DOHH2 (cell line): ENCODE data around the gene CLTC.
A peak's percentile ranks its signal among the peaks of the same experiment; 100 is the strongest.

ENCODE experiments used
- H3F3A ChIP-seq: fragments of 200-600 bp; sonication (generic), shearing (Covaris generic); 2 replicates; pipeline ENCODE4 v1.6.0; 2016; ENCODE audit warnings: antibody characterized with exemption, mild to moderate bottlenecking; ENCODE audit not compliant: control insufficient read depth, insufficient read depth
- H3K27ac ChIP-seq: fragments of 200-600 bp; sonication (generic); 2 replicates; pipeline ENCODE4 v1.5.1; 2014; ENCODE audit warnings: low read depth, mild to moderate bottlenecking, low read length, moderate library complexity
- H3K27me3 ChIP-seq: fragments of 200-600 bp; sonication (generic); 2 replicates; pipeline ENCODE4 v1.6.1; 2014; ENCODE audit warnings: mild to moderate bottlenecking, low read length, mixed read lengths; ENCODE audit not compliant: control insufficient read depth
- H3K36me3 ChIP-seq: fragments of 200-600 bp; sonication (generic); 2 replicates; pipeline ENCODE4 v1.6.1; 2014; ENCODE audit warnings: mild to moderate bottlenecking, low read length, moderate library complexity, mixed read lengths; ENCODE audit not compliant: control insufficient read depth
- H3K4me1 ChIP-seq: fragments of 200-600 bp; sonication (generic); 2 replicates; pipeline ENCODE4 v1.6.1; 2014; ENCODE audit warnings: mild to moderate bottlenecking, low read length, mixed read lengths; ENCODE audit not compliant: control insufficient read depth
- H3K4me2 ChIP-seq: fragments of 200-600 bp; sonication (generic); 2 replicates; pipeline ENCODE4 v1.6.0; 2014; ENCODE audit warnings: mild to moderate bottlenecking, low read length, moderate library complexity
- H3K4me3 ChIP-seq: fragments of 200-600 bp; sonication (generic); 2 replicates; pipeline ENCODE4 v1.5.1; 2014; ENCODE audit warnings: mild to moderate bottlenecking, low read length, mixed read lengths
- H3K79me2 ChIP-seq: fragments of 200-600 bp; sonication (generic); 2 replicates; pipeline ENCODE4 v1.6.1; 2014; ENCODE audit warnings: mild to moderate bottlenecking, low read length, mixed read lengths; ENCODE audit not compliant: control insufficient read depth
- H3K9me2 ChIP-seq: fragments of 200-600 bp; sonication (generic); replicated peaks from 2 replicates; pipeline ENCODE4 v1.6.1; 2014; ENCODE audit warnings: mild to moderate bottlenecking, low read length, mixed read lengths; ENCODE audit not compliant: control insufficient read depth
- H3K9me3 ChIP-seq: fragments of 200-600 bp; sonication (generic); 2 replicates; pipeline ENCODE4 v1.6.1; 2014; ENCODE audit warnings: antibody characterized with exemption, low read length, mixed read lengths; ENCODE audit not compliant: control insufficient read depth, insufficient read depth
- H4K20me1 ChIP-seq: fragments of 200-600 bp; sonication (generic); 2 replicates; pipeline ENCODE4 v1.6.0; 2014; ENCODE audit warnings: low read depth, mild to moderate bottlenecking, antibody characterized with exemption, low read length, moderate library complexity; ENCODE audit not compliant: control insufficient read depth, insufficient read depth
- CTCF ChIP-seq: fragments of 200-600 bp; sonication (generic); IDR thresholded peaks from one replicate; pipeline ENCODE4 v1.5.1; 2014; ENCODE audit warnings: antibody characterized with exemption, mild to moderate bottlenecking, low read depth, low read length; ENCODE audit not compliant: poor library complexity, severe bottlenecking
- EZH2phosphoT487 ChIP-seq: fragments of 200-600 bp; sonication (generic); IDR thresholded peaks from 2 replicates; pipeline ENCODE4 v1.6.1; 2017; ENCODE audit warnings: borderline replicate concordance, mild to moderate bottlenecking, antibody characterized with exemption, low read length, moderate library complexity, mixed read lengths

Gene CLTC

GRCh38 chr17:59621771-59622170, 2.1 kb downstream of the CLTC start:
- H3K4me3 ChIP-seq, result peak overlapping the region; percentile 97
- H3K27ac ChIP-seq, result peak overlapping the region; percentile 87
- H3F3A ChIP-seq, result peaks cover 22% of the 10 kb centered on the region
- H3K27me3 ChIP-seq, result no peaks in the 10 kb centered on the region
- H3K9me2 ChIP-seq, result no peaks in the 10 kb centered on the region
- no peak for TF ChIP-seq EZH2phosphoT487
- no peak for TF ChIP-seq CTCF
- H3K4me2 ChIP-seq, result peak overlapping the region; percentile 94
- H3K4me1 ChIP-seq, result peaks cover 68% of the 10 kb centered on the region
- H3K79me2 ChIP-seq, result peaks cover 96% of the 10 kb centered on the region
- H3K36me3 ChIP-seq, result peaks cover 60% of the 10 kb centered on the region
- H3K9me3 ChIP-seq, result no peaks in the 10 kb centered on the region
- H4K20me1 ChIP-seq, result peaks cover 33% of the 10 kb centered on the region

- TF ChIP-seq EZH2phosphoT487 (no peak), CTCF (no peak)
- Histone ChIP-seq H3K9me3 (no peaks in the 10 kb centered on the region), H3K79me2 (peaks cover 100% of the 10 kb centered on the region), H3K4me2 (peak overlapping the region; percentile 94), H3F3A (peaks cover 28% of the 10 kb centered on the region), H3K27ac (peak overlapping the region; percentile 87), H4K20me1 (peaks cover 44% of the 10 kb centered on the region), H3K36me3 (peaks cover 67% of the 10 kb centered on the region), H3K4me3 (peak overlapping the region; percentile 97), H3K9me2 (no peaks in the 10 kb centered on the region), H3K4me1 (peaks cover 70% of the 10 kb centered on the region), H3K27me3 (no peaks in the 10 kb centered on the region)
These were observed 3.5 kb downstream of the CLTC start for GRCh38 chr17:59623151-59623550.

GRCh38 chr17:59626756-59627155, 7.1 kb downstream of the CLTC start:
- H3K4me3 ChIP-seq, result peak overlapping the region; percentile 21
- H3K4me2 ChIP-seq, result peak overlapping the region; percentile 58
- no peaks in the 10 kb centered on the region for H3K9me2 ChIP-seq
- H4K20me1 ChIP-seq, result peaks cover 57% of the 10 kb centered on the region
- peak overlapping the region; percentile 52 for H3K27ac ChIP-seq
- peaks cover 14% of the 10 kb centered on the region for H3F3A ChIP-seq
- peaks cover 89% of the 10 kb centered on the region for H3K4me1 ChIP-seq
- H3K79me2 ChIP-seq, result peaks cover 100% of the 10 kb centered on the region
- H3K36me3 ChIP-seq, result peaks cover 77% of the 10 kb centered on the region
- no peak for TF ChIP-seq EZH2phosphoT487
- TF ChIP-seq CTCF, result no peak
- H3K9me3 ChIP-seq, result no peaks in the 10 kb centered on the region
- H3K27me3 ChIP-seq, result no peaks in the 10 kb centered on the region

GRCh38 chr17:59627274-59627673, 7.6 kb downstream of the CLTC start:
- peaks cover 89% of the 10 kb centered on the region for H3K4me1 ChIP-seq
- peaks cover 100% of the 10 kb centered on the region for H3K79me2 ChIP-seq
- peak overlapping the region; percentile 52 for H3K27ac ChIP-seq
- peak overlapping the region; percentile 21 for H3K4me3 ChIP-seq
- peaks cover 73% of the 10 kb centered on the region for H3K36me3 ChIP-seq
- H3K9me2 ChIP-seq, result no peaks in the 10 kb centered on the region
- H3K27me3 ChIP-seq, result no peaks in the 10 kb centered on the region
- H4K20me1 ChIP-seq, result peaks cover 57% of the 10 kb centered on the region
- peak overlapping the region; percentile 58 for H3K4me2 ChIP-seq
- H3F3A ChIP-seq, result peaks cover 9% of the 10 kb centered on the region
- H3K9me3 ChIP-seq, result no peaks in the 10 kb centered on the region
- no peak for TF ChIP-seq EZH2phosphoT487
- no peak for TF ChIP-seq CTCF
